ENCODE results near the gene KANSL1.
A peak's percentile ranks its signal among the peaks of the same experiment; 100 is the strongest.

KANSL1 gene

DNA sequence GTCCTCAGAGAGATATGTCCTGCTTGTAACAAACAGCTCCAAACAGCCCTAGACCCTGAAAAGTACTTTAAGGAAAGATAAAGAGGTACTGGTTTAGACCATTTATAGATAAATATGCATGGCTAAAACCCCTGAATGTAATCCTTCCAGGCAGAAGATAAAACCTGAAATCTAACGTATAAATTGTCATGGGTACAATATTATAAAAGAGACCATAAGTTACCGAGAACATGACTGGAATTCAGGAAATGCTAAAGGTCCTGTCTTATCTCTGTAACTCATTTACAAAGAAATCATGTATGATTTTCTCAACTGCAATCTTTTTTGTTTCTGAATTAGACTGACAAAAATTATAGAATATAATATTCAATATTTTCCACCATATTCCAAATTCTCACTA is 9.2 kb upstream of the KANSL1 start:
- no peak for DNase-seq
- Histone ChIP-seq H3K9me3 (ENCODE audit: control insufficient read depth, low read length) (no peaks in the 10 kb centered on the region), H3K4me3 (ENCODE audit: insufficient read depth, low read depth, low read length, poor library complexity, severe bottlenecking) (no peak overlapping the region), H3K27me3 (replicated peaks; ENCODE audit: control insufficient read depth, insufficient read depth, low read length, poor library complexity, severe bottlenecking) (no peaks in the 10 kb centered on the region), H3K27ac (ENCODE audit: insufficient read depth, low read length, poor library complexity, severe bottlenecking) (no peak overlapping the region), H3K4me1 (ENCODE audit: control insufficient read depth, insufficient read depth, low read length, poor library complexity, severe bottlenecking) (peaks cover 3% of the 10 kb centered on the region), H3K36me3 (ENCODE audit: control insufficient read depth, insufficient read depth, low read length) (no peaks in the 10 kb centered on the region)

DNA sequence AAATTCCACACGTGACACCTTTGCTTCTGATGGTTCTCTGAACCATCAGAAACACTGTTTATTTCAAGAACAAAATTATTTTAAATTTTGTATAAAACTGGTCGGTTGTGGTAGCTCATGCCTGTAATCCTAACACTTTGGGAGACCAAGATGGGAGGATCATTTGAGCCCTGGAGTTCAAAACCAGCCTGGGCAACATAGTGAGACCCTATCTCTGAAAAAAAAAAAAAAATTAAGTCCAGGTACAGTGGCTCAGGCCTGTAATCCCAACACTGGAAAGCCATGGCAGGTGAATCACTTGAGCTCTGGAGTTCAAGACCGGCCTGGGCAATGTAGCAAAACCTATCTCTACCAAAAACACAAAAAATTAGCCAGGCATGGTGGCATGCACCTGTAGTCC is 8.3 kb upstream of the KANSL1 start:
- Histone ChIP-seq H3K9me3 (ENCODE audit: control insufficient read depth, low read length) (no peaks in the 10 kb centered on the region), H3K27me3 (replicated peaks; ENCODE audit: control insufficient read depth, insufficient read depth, low read length, poor library complexity, severe bottlenecking) (no peaks in the 10 kb centered on the region), H3K4me3 (ENCODE audit: insufficient read depth, low read depth, low read length, poor library complexity, severe bottlenecking) (no peak overlapping the region), H3K27ac (ENCODE audit: insufficient read depth, low read length, poor library complexity, severe bottlenecking) (no peak overlapping the region), H3K4me1 (ENCODE audit: control insufficient read depth, insufficient read depth, low read length, poor library complexity, severe bottlenecking) (peaks cover 3% of the 10 kb centered on the region), H3K36me3 (ENCODE audit: control insufficient read depth, insufficient read depth, low read length) (no peaks in the 10 kb centered on the region)
- DNase-seq: no peak

DNA sequence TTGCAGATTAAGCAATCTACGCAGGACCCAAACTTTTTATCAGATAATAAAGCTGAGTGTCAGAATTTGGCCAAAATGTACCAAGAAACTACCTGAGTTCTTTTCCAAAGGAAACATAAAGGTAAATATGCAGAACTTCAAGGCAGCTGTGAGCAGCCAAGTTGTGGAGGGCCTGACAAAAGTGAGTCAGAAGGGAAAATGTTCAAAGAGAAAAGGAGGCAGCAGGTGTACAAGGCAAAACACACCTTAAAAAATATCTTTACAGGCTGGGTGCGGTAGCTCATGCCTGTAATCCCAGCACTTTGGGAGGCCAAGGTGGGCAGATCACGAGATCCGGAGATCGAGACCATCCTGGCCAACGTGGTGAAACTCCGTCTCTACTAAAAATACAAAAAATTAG is 7.0 kb upstream of the KANSL1 start:
- DNase-seq: no peak
- Histone ChIP-seq H3K36me3 (ENCODE audit: control insufficient read depth, insufficient read depth, low read length) (no peaks in the 10 kb centered on the region), H3K4me1 (ENCODE audit: control insufficient read depth, insufficient read depth, low read length, poor library complexity, severe bottlenecking) (peaks cover 15% of the 10 kb centered on the region), H3K9me3 (ENCODE audit: control insufficient read depth, low read length) (no peaks in the 10 kb centered on the region), H3K4me3 (ENCODE audit: insufficient read depth, low read depth, low read length, poor library complexity, severe bottlenecking) (no peak overlapping the region), H3K27me3 (replicated peaks; ENCODE audit: control insufficient read depth, insufficient read depth, low read length, poor library complexity, severe bottlenecking) (no peaks in the 10 kb centered on the region), H3K27ac (ENCODE audit: insufficient read depth, low read length, poor library complexity, severe bottlenecking) (no peak overlapping the region)

DNA sequence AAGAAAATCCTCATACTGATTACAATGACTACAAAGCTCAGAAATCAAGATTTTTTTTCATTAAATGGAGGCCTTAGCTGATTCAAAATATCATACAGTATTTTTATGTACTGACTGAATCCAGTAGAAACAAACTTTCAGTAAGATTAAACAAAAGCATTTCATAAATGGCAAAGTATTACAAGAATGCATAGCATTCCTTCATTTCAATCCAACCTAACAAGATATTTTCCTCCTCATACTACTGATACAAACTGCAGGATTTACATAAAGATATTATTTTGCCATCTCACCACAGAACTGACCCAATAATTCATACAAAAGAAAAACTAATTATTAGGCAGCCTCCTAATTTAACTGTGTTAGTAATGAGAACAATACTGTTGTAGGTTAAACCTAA is 6.2 kb upstream of the KANSL1 start:
- no peak overlapping the region for H3K4me3 ChIP-seq (ENCODE audit: insufficient read depth, low read depth, low read length, poor library complexity, severe bottlenecking)
- no peak for DNase-seq
- H3K4me1 ChIP-seq (ENCODE audit: control insufficient read depth, insufficient read depth, low read length, poor library complexity, severe bottlenecking): peaks cover 15% of the 10 kb centered on the region

DNA sequence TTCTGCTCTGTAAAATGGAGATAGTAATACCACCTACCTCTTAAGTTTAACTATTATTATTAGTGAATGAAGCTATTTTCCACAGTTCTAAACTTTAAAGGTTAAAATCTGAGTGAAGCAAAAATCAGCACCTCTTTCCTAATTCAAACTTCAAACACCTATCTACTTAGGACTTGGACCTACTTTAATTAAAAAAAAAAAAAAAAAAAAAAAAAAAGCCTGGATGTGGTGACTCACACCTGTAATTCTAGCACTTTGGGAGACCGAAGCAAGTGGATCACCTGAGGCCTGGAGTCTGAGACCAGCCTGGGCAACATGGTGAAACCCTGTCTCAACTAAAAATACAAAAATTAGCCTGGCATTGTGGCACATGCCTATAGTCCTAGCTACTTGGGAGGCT is 5.0 kb upstream of the KANSL1 start:
- DNase-seq: no peak
- Histone ChIP-seq H3K36me3 (ENCODE audit: control insufficient read depth, insufficient read depth, low read length) (no peaks in the 10 kb centered on the region), H3K4me3 (ENCODE audit: insufficient read depth, low read depth, low read length, poor library complexity, severe bottlenecking) (no peak overlapping the region), H3K9me3 (ENCODE audit: control insufficient read depth, low read length) (no peaks in the 10 kb centered on the region), H3K27ac (ENCODE audit: insufficient read depth, low read length, poor library complexity, severe bottlenecking) (no peak overlapping the region), H3K4me1 (ENCODE audit: control insufficient read depth, insufficient read depth, low read length, poor library complexity, severe bottlenecking) (peaks cover 18% of the 10 kb centered on the region), H3K27me3 (replicated peaks; ENCODE audit: control insufficient read depth, insufficient read depth, low read length, poor library complexity, severe bottlenecking) (no peaks in the 10 kb centered on the region)

More for the DNA sequence above, 6.2 kb upstream of the KANSL1 start:
- no peaks in the 10 kb centered on the region for H3K9me3 ChIP-seq (ENCODE audit: control insufficient read depth, low read length)
- H3K36me3 ChIP-seq (ENCODE audit: control insufficient read depth, insufficient read depth, low read length): no peaks in the 10 kb centered on the region
- H3K27ac ChIP-seq (ENCODE audit: insufficient read depth, low read length, poor library complexity, severe bottlenecking): no peak overlapping the region
- H3K27me3 ChIP-seq (replicated peaks; ENCODE audit: control insufficient read depth, insufficient read depth, low read length, poor library complexity, severe bottlenecking): no peaks in the 10 kb centered on the region

DNA sequence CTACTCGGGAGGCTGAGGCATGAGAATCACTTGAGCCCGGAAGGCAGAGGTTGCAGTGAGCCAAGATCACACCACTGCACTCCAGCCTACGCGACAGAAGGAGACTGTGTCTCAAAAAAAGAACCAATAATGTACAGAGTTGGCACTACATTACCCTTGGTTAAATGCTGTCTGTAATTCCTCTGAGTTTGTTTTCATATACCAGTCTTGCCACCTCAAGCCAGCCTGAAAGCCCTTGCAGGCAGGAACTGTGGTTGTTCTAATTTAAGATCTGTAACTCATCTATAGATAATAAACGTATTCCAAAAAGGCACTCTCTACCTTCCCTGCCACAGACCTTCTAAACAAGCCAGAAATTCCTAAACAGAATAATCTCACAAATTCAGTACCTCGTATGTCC is 4.3 kb upstream of the KANSL1 start:
- peaks cover 18% of the 10 kb centered on the region for H3K4me1 ChIP-seq (ENCODE audit: control insufficient read depth, insufficient read depth, low read length, poor library complexity, severe bottlenecking)
- H3K4me3 ChIP-seq (ENCODE audit: insufficient read depth, low read depth, low read length, poor library complexity, severe bottlenecking): no peak overlapping the region
- H3K27ac ChIP-seq (ENCODE audit: insufficient read depth, low read length, poor library complexity, severe bottlenecking): no peak overlapping the region
- H3K27me3 ChIP-seq (replicated peaks; ENCODE audit: control insufficient read depth, insufficient read depth, low read length, poor library complexity, severe bottlenecking): no peaks in the 10 kb centered on the region
- no peaks in the 10 kb centered on the region for H3K36me3 ChIP-seq (ENCODE audit: control insufficient read depth, insufficient read depth, low read length)
- DNase-seq: no peak
- H3K9me3 ChIP-seq (ENCODE audit: control insufficient read depth, low read length): no peaks in the 10 kb centered on the region

DNA sequence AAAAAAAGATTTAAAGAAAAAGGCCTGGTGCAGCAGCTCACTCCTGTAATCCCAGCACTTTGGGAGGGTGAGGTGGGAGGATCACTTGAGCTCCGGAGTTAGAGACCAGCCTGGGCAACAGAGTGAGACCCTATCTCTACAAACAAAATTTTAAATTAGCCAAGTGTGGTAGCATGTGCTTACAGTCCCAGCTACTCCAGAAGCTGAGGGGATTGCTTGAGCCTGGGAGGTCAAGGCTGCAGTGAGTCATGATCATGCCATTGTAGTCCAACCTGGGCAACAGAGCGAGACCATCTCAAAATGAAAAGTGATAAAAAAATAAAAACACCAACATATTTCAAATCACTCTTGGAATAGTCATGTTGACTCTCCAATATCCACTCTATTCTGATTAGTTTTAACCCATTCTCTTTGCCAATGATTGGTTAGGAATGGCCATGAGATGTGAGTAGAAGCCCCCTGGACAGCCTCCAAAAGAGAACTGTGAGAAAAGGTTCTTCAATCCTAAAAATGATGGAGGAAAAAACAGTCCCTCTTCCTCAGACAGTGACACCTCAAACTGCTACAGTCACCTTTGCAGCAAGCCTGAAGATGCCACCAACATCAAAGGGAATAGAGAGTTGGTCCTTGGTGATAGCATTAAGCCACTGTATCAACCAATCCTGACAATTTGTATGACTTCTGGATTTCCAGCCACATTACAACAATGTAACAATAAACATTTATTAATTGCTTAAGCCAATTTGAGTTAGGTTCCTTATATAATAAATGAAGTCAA is 2.9 kb upstream of the KANSL1 start:
- DNase-seq: no peak
- H3K27ac ChIP-seq (ENCODE audit: insufficient read depth, low read length, poor library complexity, severe bottlenecking): peak overlapping the region; percentile 93
- H3K4me1 ChIP-seq (ENCODE audit: control insufficient read depth, insufficient read depth, low read length, poor library complexity, severe bottlenecking): peaks cover 18% of the 10 kb centered on the region
- H3K4me3 ChIP-seq (ENCODE audit: insufficient read depth, low read depth, low read length, poor library complexity, severe bottlenecking): no peak overlapping the region
- H3K9me3 ChIP-seq (ENCODE audit: control insufficient read depth, low read length): no peaks in the 10 kb centered on the region
- no peaks in the 10 kb centered on the region for H3K27me3 ChIP-seq (replicated peaks; ENCODE audit: control insufficient read depth, insufficient read depth, low read length, poor library complexity, severe bottlenecking)
- no peaks in the 10 kb centered on the region for H3K36me3 ChIP-seq (ENCODE audit: control insufficient read depth, insufficient read depth, low read length)

DNA sequence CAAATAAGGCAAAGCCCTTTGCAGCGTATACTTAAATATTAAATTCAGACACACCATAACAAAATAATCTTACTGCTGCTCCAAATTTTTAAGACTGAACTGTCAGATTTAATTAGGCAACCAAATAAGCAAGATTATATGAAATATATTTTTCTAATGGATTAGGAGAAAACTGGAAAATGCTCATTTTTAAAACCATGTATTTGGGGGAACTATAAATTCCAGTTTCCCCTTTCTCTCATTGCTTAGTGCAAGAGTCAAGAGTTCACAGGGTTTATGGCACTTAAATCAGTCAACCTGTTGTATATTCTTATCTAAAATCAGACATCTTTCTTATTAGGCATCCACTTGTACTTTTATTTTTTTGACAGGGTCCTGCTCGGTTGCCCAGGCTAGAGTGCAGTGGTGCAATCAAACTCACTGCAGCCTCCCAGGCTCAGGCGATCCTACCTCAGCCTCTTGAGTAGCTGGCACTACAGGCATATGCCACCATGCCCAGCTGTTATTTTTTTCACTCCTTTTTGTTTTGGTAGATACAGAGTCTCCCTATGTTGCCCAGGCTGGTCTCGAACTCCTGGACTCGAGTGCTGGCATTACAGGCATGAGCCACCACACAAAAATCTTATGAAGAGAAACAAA is 2.1 kb upstream of the KANSL1 start:
- peaks cover 23% of the 10 kb centered on the region for H3K4me1 ChIP-seq (ENCODE audit: control insufficient read depth, insufficient read depth, low read length, poor library complexity, severe bottlenecking)
- H3K9me3 ChIP-seq (ENCODE audit: control insufficient read depth, low read length): no peaks in the 10 kb centered on the region
- H3K27ac ChIP-seq (ENCODE audit: insufficient read depth, low read length, poor library complexity, severe bottlenecking): peak overlapping the region; percentile 93
- H3K4me3 ChIP-seq (ENCODE audit: insufficient read depth, low read depth, low read length, poor library complexity, severe bottlenecking): peak overlapping the region; percentile 14
- H3K36me3 ChIP-seq (ENCODE audit: control insufficient read depth, insufficient read depth, low read length): no peaks in the 10 kb centered on the region
- H3K27me3 ChIP-seq (replicated peaks; ENCODE audit: control insufficient read depth, insufficient read depth, low read length, poor library complexity, severe bottlenecking): no peaks in the 10 kb centered on the region
- DNase-seq: no peak

DNA sequence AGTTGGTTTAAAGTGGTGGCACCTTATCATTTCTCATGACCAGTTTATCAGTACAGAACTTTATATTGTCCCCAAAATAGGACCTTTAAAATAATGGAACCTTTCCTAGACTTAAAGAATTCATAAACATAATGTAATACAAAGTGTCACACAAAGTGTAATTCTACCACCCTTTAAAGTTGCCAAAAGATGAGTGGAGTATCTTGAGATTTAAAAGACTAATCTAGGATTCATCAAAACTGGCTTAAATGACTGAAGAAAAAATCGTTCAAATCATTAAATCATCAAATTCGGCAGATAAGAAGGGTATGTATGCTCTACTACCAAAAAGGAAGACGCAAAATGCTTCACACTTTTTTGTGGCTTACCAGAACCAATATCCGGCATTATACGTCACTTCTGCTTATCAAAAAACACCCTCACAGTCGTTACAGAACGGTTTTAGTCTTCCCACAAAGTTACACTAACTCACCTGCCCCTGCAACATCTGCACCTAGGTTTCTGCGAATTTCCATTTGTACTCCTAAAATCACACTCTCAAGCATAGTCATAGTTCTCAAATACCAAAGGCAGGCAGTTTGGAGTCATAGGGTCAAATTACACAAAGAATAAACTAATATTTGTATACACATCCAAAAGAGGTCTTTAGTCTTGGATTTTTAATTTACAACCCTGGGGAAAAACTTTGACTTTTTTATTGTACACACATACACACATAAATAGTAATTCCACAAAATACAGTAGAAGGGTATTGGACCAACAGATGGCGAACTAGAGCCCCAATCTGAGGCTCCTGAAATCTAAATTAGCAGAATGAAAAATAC is 1.4 kb upstream of the KANSL1 start:
- Histone ChIP-seq H3K27ac (ENCODE audit: insufficient read depth, low read length, poor library complexity, severe bottlenecking) (peak overlapping the region; percentile 93), H3K4me1 (ENCODE audit: control insufficient read depth, insufficient read depth, low read length, poor library complexity, severe bottlenecking) (peaks cover 30% of the 10 kb centered on the region), H3K4me3 (ENCODE audit: insufficient read depth, low read depth, low read length, poor library complexity, severe bottlenecking) (peak overlapping the region; percentile 97), H3K36me3 (ENCODE audit: control insufficient read depth, insufficient read depth, low read length) (no peaks in the 10 kb centered on the region), H3K27me3 (replicated peaks; ENCODE audit: control insufficient read depth, insufficient read depth, low read length, poor library complexity, severe bottlenecking) (no peaks in the 10 kb centered on the region), H3K9me3 (ENCODE audit: control insufficient read depth, low read length) (no peaks in the 10 kb centered on the region)
- peak; percentile 38 to 64 (median 41) for DNase-seq

Measured in effector memory CD4-positive, alpha-beta T cell (primary cell).